Upper lobe of left lung (tissue), 6 donors: ENCODE data around the gene SSNA1. TPM values are rescaled to one million over a fixed set of nuclear protein-coding genes. Genes with fewer than 3 reads are reported as not detected.
A peak's percentile ranks its signal among the peaks of the same experiment; 100 is the strongest.

Experiments
- ATAC-seq, 2 donors: fragments of 200-7000 bp; cut with Tn5 transposase; one replicate each; pipeline ENCODE4 v1.9.1; 2022; ENCODE audit warnings: mild to moderate bottlenecking in 2 of 2, moderate library complexity in 2 of 2; ENCODE audit not compliant: low FRiP score in 2 of 2
- DNase-seq, 2 donors: peaks; one replicate each; pipeline ENCODE4 v3.0.0-alpha.2; 2019 to 2020
- H3K27ac ChIP-seq, 4 donors: fragments of 200-600 bp; sonication (generic); one replicate each; pipeline ENCODE4 v1.5.1; 2016 to 2019
- H3K27me3 ChIP-seq, 4 donors: fragments of 200-600 bp; sonication (generic); one replicate each; pipeline ENCODE4 v1.5.1; 2017 to 2019
- H3K36me3 ChIP-seq, 4 donors: fragments of 200-600 bp; sonication (generic); one replicate each; pipeline ENCODE4 v1.5.1; 2016 to 2019
- H3K4me1 ChIP-seq, 4 donors: fragments of 200-600 bp; sonication (generic); one replicate each; pipeline ENCODE4 v1.5.1; 2018 to 2019
- H3K4me3 ChIP-seq, 4 donors: fragments of 200-600 bp; sonication (generic); one replicate each; pipeline ENCODE4 v1.5.1; 2017 to 2019; ENCODE audit warnings: mild to moderate bottlenecking in 2 of 4, moderate library complexity in 1 of 4
- H3K9me3 ChIP-seq, 4 donors: fragments of 200-600 bp; sonication (generic); one replicate each; pipeline ENCODE4 v1.5.1; 2018 to 2019
- EP300 ChIP-seq, 4 donors: sonication (generic); formaldehyde crosslinking; IDR thresholded peaks; one replicate each; pipeline ENCODE4 v1.5.1; 2017; ENCODE audit warnings: antibody characterized with exemption in 4 of 4, control low read depth in 2 of 4
- POLR2A ChIP-seq, 4 donors: fragments of 450-650 bp; IDR thresholded peaks; one replicate each; pipeline ENCODE4 v1.5.1; 2016 to 2017; ENCODE audit warnings: antibody characterized with exemption in 4 of 4, mild to moderate bottlenecking in 2 of 4
- POLR2AphosphoS5 ChIP-seq, 2 donors: sonication (generic); formaldehyde crosslinking; IDR thresholded peaks; one replicate each; pipeline ENCODE4 v1.5.1; 2017; ENCODE audit warnings: antibody characterized with exemption in 2 of 2
- WGBS, 2 donors: methylation state at CpG; one replicate each; pipeline ENCODE4 v1.1.5; 2017 to 2018; 5-methylcytosine and 5-hydroxymethylcytosine counted together
- total RNA-seq, 6 donors: library from RNA; depleted of rRNA in 4 of 6; stranded (reverse); fragments of >200 nt in 4 of 6; gene quantifications; one replicate each; pipeline versions ENCODE4 v1.1.0 to v1.2.1, GENCODE V29; 2016 to 2021
- TF ChIP-seq, protein P1 (sequence below), 6 experiments: fragments of 450-650 bp in 4 of 6; fragments of 200-600 bp in 2 of 6; sonication (generic) in 2 of 6; IDR thresholded peaks; one replicate each; pipeline ENCODE4 v1.5.1; 2016 to 2019; ENCODE audit warnings: antibody characterized with exemption in 6 of 6
- donor health status: DM: no; HTN: no; CAD: no; lungs with moderate emphysema.
- donor health status: DM: no; HTN: yes; CAD: no; lungs with severe emphysema.

The SSNA1 gene
- total RNA-seq, 6 donors from 2014 or later: 39.8 to 110 (median 73.0) TPM

DNA sequence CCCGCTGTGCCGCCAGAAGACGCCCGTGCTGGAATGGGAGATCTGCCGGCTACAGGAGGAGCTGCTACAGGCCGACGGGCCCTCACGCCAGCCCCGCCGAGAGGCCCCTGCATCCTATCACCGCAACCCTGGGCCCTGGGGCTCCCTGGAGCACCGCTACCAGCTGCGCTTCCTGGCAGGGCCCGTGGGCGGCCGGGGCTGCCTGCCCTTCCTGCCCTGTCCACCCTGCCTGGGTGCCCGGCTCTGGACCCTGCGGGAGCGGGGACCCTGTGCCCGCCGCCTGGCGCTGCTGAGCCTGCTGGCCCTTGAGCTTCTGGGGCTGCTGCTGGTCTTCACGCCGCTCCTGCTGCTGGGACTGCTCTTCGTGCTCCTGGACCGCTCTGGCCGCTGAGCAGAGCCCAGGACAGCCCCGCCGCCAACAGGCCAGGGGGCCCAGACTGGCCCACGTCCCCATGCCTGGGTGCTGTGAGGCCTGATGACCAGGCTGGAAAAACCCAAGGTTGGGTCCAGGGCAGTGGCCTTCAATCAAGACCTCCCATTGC, 29.8 kb downstream of the SSNA1 start:
- WGBS, 2 donors: 97% methylated on average over 17 of the region's 30 CpGs; no CpG with 5 or more reads in 1 of the 2 donors

DNA sequence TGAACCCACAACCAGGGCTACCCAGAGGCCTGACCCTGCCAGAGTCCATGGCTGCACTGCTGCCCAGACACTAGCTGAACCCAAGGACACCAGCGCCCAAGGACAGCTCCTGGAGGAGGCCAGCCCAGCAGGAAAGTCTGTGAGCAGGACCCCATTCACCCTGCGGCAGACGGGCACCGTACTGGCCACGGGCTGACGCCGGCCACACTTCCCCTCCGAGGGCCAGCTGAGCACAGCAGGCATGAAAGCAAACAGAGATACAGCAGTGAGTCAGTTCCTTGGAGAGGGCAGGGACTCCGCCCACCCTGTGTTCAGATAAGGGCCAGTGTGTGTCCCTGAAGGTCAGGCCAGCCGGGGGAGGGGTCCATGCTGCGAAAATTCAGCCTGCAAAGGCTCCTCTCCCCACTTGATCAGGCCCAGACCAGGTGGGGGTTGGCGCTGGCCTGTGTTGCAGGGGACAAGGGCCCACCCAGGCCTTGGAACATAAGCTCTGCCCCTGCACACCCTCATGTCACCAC, 30.3 kb downstream of the SSNA1 start:
- Histone ChIP-seq H3K27ac (peak overlapping the region; percentile 36 to 74 (median 59)), H3K36me3 (peaks cover 0 to 26% (median 10%) of the 10 kb centered on the region in 4 donors), H3K4me1 (peaks cover 33 to 49% (median 39%) of the 10 kb centered on the region in 4 donors), H3K9me3 (no peaks in the 10 kb centered on the region), H3K27me3 (peaks cover 0 to 4% (median 0%) of the 10 kb centered on the region in 4 donors), H3K4me3 (no peak overlapping the region)
- WGBS, 2 donors: 45 to 60% methylated on average over 7 to 10 of the region's 12 CpGs
- DNase-seq (peak; percentile 72 to 73), ATAC-seq (no peak)
- no peak for TF ChIP-seq POLR2AphosphoS5 (IDR thresholded peaks at IDR 0.05)
- no peak for TF ChIP-seq POLR2A (IDR thresholded peaks at IDR 0.05)

More for the DNA sequence above, 29.8 kb downstream of the SSNA1 start:
- Histone ChIP-seq H3K4me1 (peaks cover 33 to 47% (median 38%) of the 10 kb centered on the region in 4 donors), H3K9me3 (no peaks in the 10 kb centered on the region), H3K27me3 (peaks cover 0 to 4% (median 0%) of the 10 kb centered on the region in 4 donors), H3K4me3 (peak overlapping the region in 2 of 4 donors; percentile 31 to 43), H3K36me3 (peaks cover 0 to 28% (median 11%) of the 10 kb centered on the region in 4 donors), H3K27ac (peak overlapping the region; percentile 36 to 74 (median 59))
- no peak for ATAC-seq
- DNase-seq: peak in 1 of 2 donors; percentile 83
- TF ChIP-seq POLR2A (IDR thresholded peaks at IDR 0.05): no peak
- no peak for TF ChIP-seq POLR2AphosphoS5 (IDR thresholded peaks at IDR 0.05)
- TF ChIP-seq, protein P1, sequence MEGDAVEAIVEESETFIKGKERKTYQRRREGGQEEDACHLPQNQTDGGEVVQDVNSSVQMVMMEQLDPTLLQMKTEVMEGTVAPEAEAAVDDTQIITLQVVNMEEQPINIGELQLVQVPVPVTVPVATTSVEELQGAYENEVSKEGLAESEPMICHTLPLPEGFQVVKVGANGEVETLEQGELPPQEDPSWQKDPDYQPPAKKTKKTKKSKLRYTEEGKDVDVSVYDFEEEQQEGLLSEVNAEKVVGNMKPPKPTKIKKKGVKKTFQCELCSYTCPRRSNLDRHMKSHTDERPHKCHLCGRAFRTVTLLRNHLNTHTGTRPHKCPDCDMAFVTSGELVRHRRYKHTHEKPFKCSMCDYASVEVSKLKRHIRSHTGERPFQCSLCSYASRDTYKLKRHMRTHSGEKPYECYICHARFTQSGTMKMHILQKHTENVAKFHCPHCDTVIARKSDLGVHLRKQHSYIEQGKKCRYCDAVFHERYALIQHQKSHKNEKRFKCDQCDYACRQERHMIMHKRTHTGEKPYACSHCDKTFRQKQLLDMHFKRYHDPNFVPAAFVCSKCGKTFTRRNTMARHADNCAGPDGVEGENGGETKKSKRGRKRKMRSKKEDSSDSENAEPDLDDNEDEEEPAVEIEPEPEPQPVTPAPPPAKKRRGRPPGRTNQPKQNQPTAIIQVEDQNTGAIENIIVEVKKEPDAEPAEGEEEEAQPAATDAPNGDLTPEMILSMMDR (IDR thresholded peaks at IDR 0.05): no peak
- TF ChIP-seq EP300 (IDR thresholded peaks at IDR 0.05): no peak

DNA sequence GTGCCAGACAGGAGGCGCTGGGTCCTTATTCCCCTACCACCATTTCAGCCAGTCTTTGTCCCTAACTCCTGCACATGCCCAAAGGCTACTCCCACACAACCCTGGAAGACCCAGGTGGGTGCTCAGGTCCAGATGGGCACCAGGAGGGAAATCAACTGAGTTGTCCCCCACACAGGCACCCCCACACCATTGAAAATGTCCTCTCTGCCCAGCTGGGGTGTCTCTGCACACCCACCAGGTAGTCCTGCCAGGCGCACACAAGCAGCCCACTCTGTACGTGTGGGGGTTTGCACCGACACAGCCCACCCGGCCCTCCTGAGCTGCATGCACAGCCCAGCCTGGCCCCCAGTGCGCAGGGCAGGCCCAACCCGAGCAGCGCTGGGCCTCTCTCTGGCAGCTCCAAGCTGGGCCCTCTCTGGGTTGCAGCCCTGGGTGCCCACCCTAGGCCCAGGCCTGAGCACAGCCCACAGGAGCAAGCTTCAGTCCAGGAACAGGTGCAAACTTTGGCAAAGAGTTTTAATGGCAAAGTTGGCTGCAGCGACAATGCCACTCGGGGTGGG, 31.4 kb downstream of the SSNA1 start:
- TF ChIP-seq POLR2AphosphoS5 (IDR thresholded peaks at IDR 0.05) (no peak), POLR2A (IDR thresholded peaks at IDR 0.05) (no peak), EP300 (IDR thresholded peaks at IDR 0.05) (no peak)
- TF ChIP-seq, protein P1 (IDR thresholded peaks at IDR 0.05): no peak
- DNase-seq: peak in 1 of 2 donors; percentile 69
- Histone ChIP-seq H3K27ac (no peak overlapping the region), H3K9me3 (no peaks in the 10 kb centered on the region), H3K27me3 (peaks cover 0 to 4% (median 0%) of the 10 kb centered on the region in 4 donors), H3K36me3 (peaks cover 0 to 16% (median 6%) of the 10 kb centered on the region in 4 donors), H3K4me3 (no peak overlapping the region), H3K4me1 (peaks cover 41 to 59% (median 48%) of the 10 kb centered on the region in 4 donors)
- ATAC-seq: no peak
- 90 to 100% methylated on average over 3 to 6 of the region's 10 CpGs for WGBS, 2 donors

DNA sequence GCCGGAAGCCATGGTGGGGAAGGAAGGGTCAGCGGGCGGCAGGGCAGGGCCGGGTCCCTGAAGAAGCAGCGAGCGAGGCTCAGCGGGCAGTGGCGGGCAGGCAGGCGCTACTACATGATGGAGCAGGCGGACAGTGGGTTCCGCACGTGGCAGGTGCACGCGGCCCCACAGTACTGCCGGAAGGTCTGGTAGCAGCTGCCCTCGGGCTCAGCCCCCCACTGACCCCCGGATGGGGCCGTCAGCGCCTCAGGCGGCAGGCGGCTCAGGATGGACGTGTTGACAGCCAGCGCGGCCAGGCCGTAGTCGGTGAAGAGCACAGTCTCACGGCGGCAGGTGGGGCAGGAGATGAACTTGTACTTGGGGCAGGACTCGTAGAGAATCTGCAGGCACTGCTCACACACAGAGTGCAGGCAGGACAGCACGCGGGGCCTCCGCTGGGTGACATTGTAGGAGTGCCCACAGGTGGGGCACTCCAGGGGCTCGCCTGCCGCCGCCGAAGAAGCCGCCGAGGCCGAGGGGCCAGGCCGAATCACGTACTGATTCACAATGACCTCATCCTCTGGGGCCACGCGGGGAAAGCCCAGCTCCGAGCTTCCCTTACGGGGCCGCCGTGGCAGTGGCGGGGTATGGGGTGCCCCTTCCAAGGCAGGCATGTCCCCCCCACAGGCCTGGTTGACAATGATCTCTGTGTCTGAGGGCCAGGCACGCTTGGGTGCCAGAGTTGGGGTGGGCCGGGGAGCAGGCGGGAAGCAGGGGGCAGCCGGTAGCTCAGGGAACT, 32.0 kb downstream of the SSNA1 start:
- WGBS, 2 donors: 93 to 94% methylated on average over 17 to 47 of the region's 52 CpGs
- TF ChIP-seq, protein P1 (IDR thresholded peaks at IDR 0.05): no peak
- no peak for TF ChIP-seq POLR2A (IDR thresholded peaks at IDR 0.05)
- TF ChIP-seq EP300 (IDR thresholded peaks at IDR 0.05): no peak
- no peak for TF ChIP-seq POLR2AphosphoS5 (IDR thresholded peaks at IDR 0.05)
- peak in 1 of 2 donors; percentile 85 for DNase-seq
- Histone ChIP-seq H3K27ac (no peak overlapping the region), H3K4me1 (peaks cover 41 to 65% (median 50%) of the 10 kb centered on the region in 4 donors), H3K27me3 (peaks cover 0 to 4% (median 0%) of the 10 kb centered on the region in 4 donors), H3K9me3 (no peaks in the 10 kb centered on the region), H3K36me3 (peaks cover 0 to 9% (median 3%) of the 10 kb centered on the region in 4 donors), H3K4me3 (no peak overlapping the region)
- ATAC-seq: no peak
